CD4-positive, alpha-beta T cell treated with Interleukin-21 for 1 hour (primary cell): ENCODE measurements around the gene AARS1.
A peak's percentile ranks its signal among the peaks of the same experiment; 100 is the strongest.
"Not testable (repeated sequence)": the region's sequence is repeated elsewhere in the genome, so short reads cannot be mapped to it uniquely, and the experiment has no call there.

Source experiments
- DNase-seq: peaks from one replicate; pipeline ENCODE4 v3.0.0-alpha.2; 2020

AARS1 gene

DNA sequence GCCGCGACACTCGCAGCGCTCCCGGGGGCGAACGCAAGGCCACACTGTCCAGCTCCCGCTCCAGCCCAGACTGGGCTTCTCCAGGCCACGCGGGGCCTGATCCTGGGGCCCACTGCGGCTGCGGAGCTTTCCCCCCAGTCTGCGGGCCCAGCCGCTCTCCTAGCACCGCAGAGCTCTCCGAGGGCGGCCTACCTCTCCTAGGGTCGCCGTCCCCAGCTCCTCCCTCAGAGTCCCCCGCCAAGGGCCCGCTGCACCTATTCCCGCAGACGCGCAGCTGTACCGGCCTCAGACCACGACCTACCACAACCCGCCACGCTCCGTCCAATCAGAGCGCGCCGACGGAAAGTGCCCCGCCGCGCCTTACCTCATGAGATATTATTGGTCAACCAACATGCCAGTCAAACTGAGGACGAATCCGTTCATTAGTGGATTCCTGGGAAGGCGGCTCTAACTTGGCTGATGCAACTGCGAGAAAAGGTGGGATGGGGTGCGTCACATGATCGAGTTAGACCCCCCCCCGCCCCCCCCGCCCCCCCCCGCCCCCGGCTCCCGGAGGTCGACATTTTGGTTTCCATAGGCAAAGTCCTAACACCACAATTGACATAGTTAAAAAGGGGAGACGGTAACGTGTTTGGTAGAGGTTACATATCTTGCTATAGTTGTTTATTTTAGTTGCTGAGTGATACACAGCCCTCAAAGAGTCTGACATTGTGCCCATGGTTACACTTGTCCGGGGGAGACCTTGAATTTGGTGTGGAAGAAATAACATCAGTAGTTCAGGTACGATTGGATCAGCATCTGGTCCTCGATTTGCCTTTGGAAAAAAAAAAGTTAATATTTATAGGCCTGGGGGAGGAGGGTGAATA, at the start of gene AARS1:
Gene AARS1, minus strand, starts transcription at position 278 of the 866 bp plus-strand sequence. CDS start 6,743 bp downstream, outside the sequence.
- DNase-seq = peak; percentile 99

GRCh38 chr16:70337814-70338213, 48.5 kb upstream of the AARS1 start:
- DNase-seq = no peak

DNA sequence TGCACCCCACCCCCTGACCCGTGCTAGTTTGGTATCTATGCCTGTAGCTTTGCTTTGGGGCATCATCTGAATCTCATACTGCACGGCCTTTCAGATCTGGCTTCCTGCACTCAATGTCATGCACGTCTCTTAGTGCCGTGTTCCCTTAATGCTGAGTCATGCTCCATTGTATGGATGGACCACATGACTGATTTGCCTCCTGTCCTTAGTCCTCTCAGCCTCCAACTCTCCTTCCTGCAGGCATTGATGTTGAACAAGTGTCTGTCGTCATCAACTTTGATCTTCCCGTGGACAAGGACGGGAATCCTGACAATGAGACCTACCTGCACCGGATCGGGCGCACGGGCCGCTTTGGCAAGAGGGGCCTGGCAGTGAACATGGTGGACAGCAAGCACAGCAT, 43.4 kb upstream of the AARS1 start:
- DNase-seq = not testable (repeated sequence)

GRCh38 chr16:70331588-70332358, 42.5 kb upstream of the AARS1 start:
- DNase-seq = peak; percentile 30

DNA sequence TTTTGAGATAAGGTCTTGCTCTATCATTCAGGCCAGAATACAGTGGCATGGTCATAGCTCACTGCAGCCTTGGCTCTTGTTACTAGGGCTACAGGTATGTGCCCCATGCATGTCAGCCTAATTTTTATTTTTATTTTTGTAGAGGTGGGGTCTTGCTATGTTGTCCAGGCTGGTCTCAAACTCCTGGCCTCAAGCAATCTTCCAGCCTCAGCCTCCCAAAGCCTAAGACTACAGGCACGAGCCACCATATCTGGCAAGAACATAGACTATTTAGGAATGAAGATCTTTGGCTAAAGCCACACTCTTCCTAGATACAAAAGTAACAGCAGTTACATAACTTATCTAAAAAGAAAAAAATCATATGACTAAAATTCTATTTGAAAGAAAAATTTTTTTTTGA, 41.8 kb upstream of the AARS1 start:
- no peak for DNase-seq

- DNase-seq = no peak
Observed at GRCh38 chr16:70324998-70325747, 35.9 kb upstream of the AARS1 start.

GRCh38 chr16:70320121-70320520, 30.8 kb upstream of the AARS1 start:
- DNase-seq = no peak

- DNase-seq = not testable (repeated sequence)
Observed at GRCh38 chr16:70307726-70308125, 18.4 kb upstream of the AARS1 start.

- DNase-seq = no peak
Observed at GRCh38 chr16:70306880-70307279, 17.6 kb upstream of the AARS1 start.

GRCh38 chr16:70304892-70305448, 15.7 kb upstream of the AARS1 start:
- no peak for DNase-seq

- DNase-seq = no peak
Observed at GRCh38 chr16:70302745-70303144, 13.4 kb upstream of the AARS1 start.

- DNase-seq = no peak
Observed at GRCh38 chr16:70301121-70301520, 11.8 kb upstream of the AARS1 start.

GRCh38 chr16:70298988-70299938, 10.0 kb upstream of the AARS1 start, which contains the start of gene DDX19B:
Gene DDX19B (plus strand): TSS chr16:70299186. CDS start chr16:70299298, 112 bp downstream.
- DNase-seq = peak; percentile 66

DNA sequence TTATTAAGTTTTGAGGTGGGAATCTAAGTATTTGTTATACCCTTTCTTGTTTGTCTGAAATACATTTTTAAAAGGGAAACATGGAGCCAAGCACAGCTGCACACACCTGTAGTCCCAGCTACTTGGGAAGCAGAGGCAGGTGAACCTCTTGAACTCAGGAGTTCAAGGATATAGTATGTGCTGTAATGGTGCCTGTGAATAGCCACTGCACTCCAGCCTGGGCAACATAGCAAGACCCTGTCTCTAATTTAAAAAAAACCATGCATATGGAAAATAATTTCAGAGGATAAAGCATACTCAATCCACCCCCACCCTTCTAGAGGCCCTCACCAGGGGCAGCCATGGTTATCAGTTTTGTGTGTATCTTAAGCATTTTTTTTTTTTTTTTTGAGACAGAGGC, 6.3 kb upstream of the AARS1 start:
- no peak for DNase-seq

GRCh38 chr16:70294385-70295025, 5.2 kb upstream of the AARS1 start:
- DNase-seq = no peak

DNA sequence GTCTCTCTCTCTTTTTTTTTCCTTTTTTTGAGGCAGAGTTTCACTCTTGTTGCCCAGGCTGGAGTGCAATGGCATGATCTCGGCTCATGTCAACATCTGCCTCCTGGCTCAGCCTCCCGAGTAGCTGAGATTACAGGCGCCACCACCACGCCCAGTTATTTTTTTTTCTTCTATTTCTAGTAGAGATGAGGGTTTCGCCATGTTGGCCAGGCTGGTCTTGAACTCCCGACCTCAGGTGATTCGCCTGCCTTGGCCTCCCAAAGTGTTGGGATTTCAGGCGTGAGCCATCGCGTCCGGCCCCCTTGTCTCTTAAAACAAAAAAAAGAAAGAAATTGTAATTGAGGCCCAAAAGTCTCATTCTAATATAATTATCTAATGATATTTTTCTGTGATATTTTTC, 2.8 kb upstream of the AARS1 start:
- not testable (repeated sequence) for DNase-seq

GRCh38 chr16:70290949-70291519, 1.7 kb upstream of the AARS1 start:
- DNase-seq = no peak

GRCh38 chr16:70287304-70287971, 1.9 kb downstream of the AARS1 start:
- not testable (repeated sequence) for DNase-seq

DNA sequence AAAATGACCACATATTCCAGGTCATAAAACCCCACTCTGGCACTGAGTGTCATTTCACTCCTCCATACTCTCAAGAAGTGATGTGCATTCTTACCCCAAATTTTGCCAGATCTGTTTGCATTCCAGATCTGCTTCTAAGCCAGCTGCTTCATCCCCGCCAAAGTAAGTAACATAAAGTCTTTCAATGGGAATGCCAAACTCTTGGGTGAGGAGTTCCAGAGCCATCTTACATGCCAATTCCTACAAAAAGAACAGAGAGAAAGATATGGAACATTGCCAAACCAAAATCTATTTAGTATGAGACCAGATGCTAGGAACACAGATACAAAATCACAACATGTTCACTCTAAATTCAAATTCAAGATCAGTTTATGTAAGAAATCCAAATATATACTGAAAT, 12.9 kb downstream of the AARS1 start:
- DNase-seq = no peak

GRCh38 chr16:70271696-70272095, 17.6 kb downstream of the AARS1 start:
- DNase-seq = no peak
